Pancreas (tissue), 10 donors: ENCODE data around the gene GUCY2D. TPM values are rescaled to one million over a fixed set of nuclear protein-coding genes. Genes with fewer than 3 reads are reported as not detected.

Source experiments
- ATAC-seq, 4 donors: fragments of 200-7000 bp; cut with Tn5 transposase; one replicate each; pipeline versions ENCODE4 v1.8.0 to v1.9.1; 2020; ENCODE audit warnings: mild to moderate bottlenecking in 4 of 4, moderate library complexity in 4 of 4
- DNase-seq, 6 donors: peaks; one replicate each; pipeline ENCODE4 v3.0.0-alpha.2; 2020
- FAIRE-seq: peaks from 2 replicates; lab custom pipeline; 2012; peaks lifted over from hg19 to GRCh38; lab: Jason Lieb, UNC
- H3K27ac ChIP-seq, 4 donors: fragments of 200-600 bp; sonication (generic); 1 replicate in 3 of 4; 2 replicates in 1 of 4; pipeline versions ENCODE4 v1.5.0 to v1.8.0; 2020
- H3K27me3 ChIP-seq, 4 donors: fragments of 200-600 bp; one replicate each; pipeline ENCODE4 v1.8.0; 2021
- H3K36me3 ChIP-seq, 3 donors: fragments of 200-600 bp; sonication (generic) in 1 of 3; one replicate each; pipeline versions ENCODE4 v1.5.0 to v1.8.0; 2020 to 2021
- H3K4me1 ChIP-seq, 3 donors: fragments of 200-600 bp; one replicate each; pipeline ENCODE4 v1.8.0; 2021
- H3K4me3 ChIP-seq, 4 donors: fragments of 200-600 bp; sonication (generic) in 2 of 4; one replicate each; pipeline versions ENCODE4 v1.5.0 to v1.8.0; 2020 to 2021
- H3K9me3 ChIP-seq, 4 donors: fragments of 200-600 bp; one replicate each; pipeline ENCODE4 v1.8.0; 2021
- WGBS, 2 donors: extraction: QIAGEN DNeasy Blood & Tissue Kit; methylation state at CpG; one replicate each; pipeline ENCODE4 v1.1.7; 2013; 5-methylcytosine and 5-hydroxymethylcytosine counted together
- intact Hi-C, 3 donors: fragments of 100-400 bp; cut with DNase I; formaldehyde crosslinking; loops; one replicate each; pipeline versions ENCODE4 v1.11.1 to v1.14.2; 2022
- polyA plus RNA-seq, 2 donors: library from polyadenylated mRNA; stranded (reverse); fragments of 200-250 nt; gene quantifications; one replicate each; pipeline ENCODE4 v1.2.3, GENCODE V29; 2013
- total RNA-seq, 6 donors: library from RNA; stranded (reverse); fragmentation: NEBNext Ultra II Directional in 4 of 6; extraction: Animal tissue kit (Norgen Biotek cat#: 25700) in 4 of 6; gene quantifications; one replicate each; pipeline versions ENCODE4 v1.2.1 to v1.2.4, GENCODE V29; 2021 to 2023
- TF ChIP-seq, protein P1 (sequence below), 4 donors: fragments of 200-600 bp; sonication (generic) in 3 of 4; IDR thresholded peaks; one replicate each; pipeline versions ENCODE4 v1.5.0 to v1.8.0; 2021; ENCODE audit warnings: antibody characterized with exemption in 4 of 4
- donor health status: healthy with polysubstance abuse.
- donor health status: DM: no; HTN: no; CAD: no; lungs with moderate emphysema.
- donor health status: DM: no; HTN: no; CAD: no.
- donor health status: control.
- donor health status: control.
- donor health status: Bipolar disorder and iron deficiency.
- donor health status: DM: yes; HTN: yes; CAD: no.
- donor health status: DM: no; HTN: no; CAD: no.
- donor health status: DM: no; HTN: no; CAD: no.
- donor health status: DM: yes; HTN: yes; CAD: no.

GUCY2D gene
- total and polyA plus RNA-seq, 8 donors: 0.02 to 0.47 (median 0.23) TPM; not detected in 2

DNA sequence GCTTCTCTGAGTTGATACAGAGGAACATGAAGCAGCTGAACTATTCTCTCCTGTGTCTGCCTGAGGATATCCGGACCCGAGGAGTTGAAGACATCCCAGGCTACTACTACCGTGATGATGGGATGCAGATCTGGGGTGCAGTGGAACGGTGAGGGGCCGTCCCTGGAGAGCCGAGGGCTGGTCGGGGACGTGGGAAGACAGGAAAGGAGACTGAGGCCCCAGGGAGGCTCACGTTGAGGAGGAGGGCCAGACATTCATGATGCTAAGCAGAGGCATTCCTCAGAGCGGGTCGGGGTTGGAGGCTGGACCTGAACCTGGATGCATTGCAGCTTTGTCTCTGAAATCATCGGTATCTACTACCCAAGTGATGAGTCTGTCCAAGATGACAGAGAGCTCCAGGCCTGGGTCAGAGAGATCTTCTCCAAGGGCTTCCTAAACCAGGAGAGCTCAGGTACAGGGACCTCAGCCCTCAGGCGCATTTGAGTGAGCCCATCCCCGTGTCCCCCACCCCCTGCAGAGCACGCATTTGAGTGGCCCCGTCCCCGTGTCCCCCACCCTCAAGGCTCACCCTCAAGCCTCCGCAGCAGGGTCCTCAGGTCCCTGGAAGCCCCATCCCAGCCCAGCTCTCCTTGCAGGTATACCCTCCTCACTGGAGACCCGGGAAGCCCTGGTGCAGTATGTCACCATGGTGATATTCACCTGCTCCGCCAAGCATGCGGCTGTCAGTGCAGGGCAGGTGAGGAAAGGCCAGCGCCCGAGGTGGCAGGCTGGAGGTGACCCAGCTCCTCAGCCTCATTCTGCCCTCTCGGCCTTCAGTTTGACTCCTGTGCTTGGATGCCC is 44.7 kb downstream of the GUCY2D start:
- no peak overlapping the region for H3K27ac ChIP-seq
- H3K9me3 ChIP-seq: no peaks in the 10 kb centered on the region
- intact Hi-C loops: no loop called here
- DNase-seq: no peak
- 71 to 78% methylated on average over 24 of the region's 24 CpGs for WGBS, 2 donors
- FAIRE-seq: no peak
- no peaks in the 10 kb centered on the region for H3K36me3 ChIP-seq
- no peak for ATAC-seq
- no peaks in the 10 kb centered on the region for H3K4me1 ChIP-seq
- H3K27me3 ChIP-seq: no peaks in the 10 kb centered on the region
- no peak overlapping the region for H3K4me3 ChIP-seq
- TF ChIP-seq, protein P1, sequence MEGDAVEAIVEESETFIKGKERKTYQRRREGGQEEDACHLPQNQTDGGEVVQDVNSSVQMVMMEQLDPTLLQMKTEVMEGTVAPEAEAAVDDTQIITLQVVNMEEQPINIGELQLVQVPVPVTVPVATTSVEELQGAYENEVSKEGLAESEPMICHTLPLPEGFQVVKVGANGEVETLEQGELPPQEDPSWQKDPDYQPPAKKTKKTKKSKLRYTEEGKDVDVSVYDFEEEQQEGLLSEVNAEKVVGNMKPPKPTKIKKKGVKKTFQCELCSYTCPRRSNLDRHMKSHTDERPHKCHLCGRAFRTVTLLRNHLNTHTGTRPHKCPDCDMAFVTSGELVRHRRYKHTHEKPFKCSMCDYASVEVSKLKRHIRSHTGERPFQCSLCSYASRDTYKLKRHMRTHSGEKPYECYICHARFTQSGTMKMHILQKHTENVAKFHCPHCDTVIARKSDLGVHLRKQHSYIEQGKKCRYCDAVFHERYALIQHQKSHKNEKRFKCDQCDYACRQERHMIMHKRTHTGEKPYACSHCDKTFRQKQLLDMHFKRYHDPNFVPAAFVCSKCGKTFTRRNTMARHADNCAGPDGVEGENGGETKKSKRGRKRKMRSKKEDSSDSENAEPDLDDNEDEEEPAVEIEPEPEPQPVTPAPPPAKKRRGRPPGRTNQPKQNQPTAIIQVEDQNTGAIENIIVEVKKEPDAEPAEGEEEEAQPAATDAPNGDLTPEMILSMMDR (IDR thresholded peaks at IDR 0.05): no peak

DNA sequence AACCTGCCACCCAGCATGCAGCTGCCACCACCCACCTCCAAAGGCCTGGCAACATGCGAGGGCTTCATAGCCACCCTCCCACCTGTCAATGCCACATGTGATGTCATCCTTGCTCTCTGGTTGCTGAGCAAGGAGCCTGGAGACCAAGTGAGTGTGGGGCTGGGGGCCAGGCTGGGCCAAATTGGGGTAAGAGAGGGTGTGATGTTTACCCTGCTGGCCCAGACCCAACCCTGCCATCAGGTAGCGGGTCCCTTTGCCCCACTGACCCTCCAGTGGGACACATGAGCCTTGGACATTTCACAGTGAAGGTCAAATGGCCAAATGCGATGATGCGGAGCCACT is 45.3 kb downstream of the GUCY2D start:
- no peak for FAIRE-seq
- 86% methylated on average over 4 of the region's 4 CpGs for WGBS, 2 donors
- no peaks in the 10 kb centered on the region for H3K36me3 ChIP-seq
- no peaks in the 10 kb centered on the region for H3K27me3 ChIP-seq
- H3K4me3 ChIP-seq: no peak overlapping the region
- TF ChIP-seq, protein P1 (IDR thresholded peaks at IDR 0.05): no peak
- no peaks in the 10 kb centered on the region for H3K4me1 ChIP-seq
- no peak for DNase-seq
- no peak for ATAC-seq
- intact Hi-C loops: no loop called here
- H3K9me3 ChIP-seq: no peaks in the 10 kb centered on the region
- H3K27ac ChIP-seq: no peak overlapping the region

DNA sequence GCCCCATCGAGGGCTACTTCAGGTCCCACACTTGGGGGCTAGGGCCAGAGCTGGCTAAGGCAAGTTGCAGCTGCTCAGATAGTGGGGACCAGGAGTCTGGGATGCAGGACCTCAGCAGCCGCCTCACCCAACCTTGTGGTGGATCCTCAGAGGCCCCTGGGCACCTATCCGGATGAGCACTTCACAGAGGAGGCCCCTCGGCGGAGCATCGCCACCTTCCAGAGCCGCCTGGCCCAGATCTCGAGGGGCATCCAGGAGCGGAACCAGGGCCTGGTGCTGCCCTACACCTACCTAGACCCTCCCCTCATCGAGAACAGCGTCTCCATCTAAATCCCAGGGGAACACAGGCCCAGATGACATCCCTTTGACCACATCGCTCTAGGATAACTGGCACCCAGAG is 45.8 kb downstream of the GUCY2D start:
- no peak overlapping the region for H3K4me3 ChIP-seq
- TF ChIP-seq, protein P1 (IDR thresholded peaks at IDR 0.05): no peak
- no peak for DNase-seq
- H3K36me3 ChIP-seq: no peaks in the 10 kb centered on the region
- no peak overlapping the region for H3K27ac ChIP-seq
- intact Hi-C loops: no loop called here
- ATAC-seq: no peak
- H3K9me3 ChIP-seq: no peaks in the 10 kb centered on the region
- H3K27me3 ChIP-seq: no peaks in the 10 kb centered on the region
- 85 to 89% methylated on average over 12 of the region's 12 CpGs for WGBS, 2 donors
- no peak for FAIRE-seq
- H3K4me1 ChIP-seq: no peaks in the 10 kb centered on the region

DNA sequence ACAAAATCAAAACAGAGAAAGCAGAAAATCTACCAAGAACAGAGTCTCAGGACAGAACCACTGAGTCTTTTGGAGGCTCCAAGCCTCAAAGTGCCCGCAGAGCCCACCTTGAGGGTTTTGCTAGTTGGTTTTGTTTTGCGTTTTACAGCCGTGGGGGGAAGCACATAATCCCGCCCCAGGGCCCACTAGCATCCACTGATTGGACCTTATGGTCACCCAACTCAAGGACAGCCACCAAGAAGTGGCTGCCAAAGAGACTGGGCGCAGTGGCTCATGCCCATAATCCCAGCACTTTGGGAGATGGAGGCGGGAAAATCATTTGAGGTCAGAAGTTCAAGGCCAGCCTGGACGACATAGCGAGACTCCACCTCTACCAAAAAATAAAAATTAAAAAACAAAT is 46.3 kb downstream of the GUCY2D start:
- TF ChIP-seq, protein P1 (IDR thresholded peaks at IDR 0.05): no peak
- DNase-seq (no peak), FAIRE-seq (no peak), ATAC-seq (no peak)
- Histone ChIP-seq H3K4me1 (no peaks in the 10 kb centered on the region), H3K9me3 (no peaks in the 10 kb centered on the region), H3K27ac (no peak overlapping the region), H3K4me3 (no peak overlapping the region), H3K36me3 (no peaks in the 10 kb centered on the region), H3K27me3 (no peaks in the 10 kb centered on the region)
- 63 to 72% methylated on average over 8 of the region's 8 CpGs for WGBS, 2 donors
- intact Hi-C loops: no loop called here

DNA sequence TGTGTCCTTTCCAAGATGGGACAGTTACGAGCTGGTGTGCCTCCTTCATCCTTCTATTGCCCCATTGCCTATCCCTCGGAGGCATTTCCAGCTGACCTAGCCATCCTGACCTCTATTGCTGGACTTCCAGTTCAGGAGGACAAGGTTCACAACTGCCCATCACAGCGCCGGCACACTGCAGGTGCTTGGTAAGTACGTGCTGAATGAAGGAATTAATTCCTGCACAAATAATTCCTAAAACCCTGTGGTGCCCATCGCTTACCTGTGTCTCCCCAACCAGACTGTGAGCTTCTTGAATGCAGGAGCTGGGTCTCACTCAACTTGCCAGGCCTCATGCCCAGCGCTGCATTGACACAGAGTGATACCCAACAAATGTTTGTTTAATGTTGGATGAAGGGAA is 49.4 kb downstream of the GUCY2D start:
- Histone ChIP-seq H3K27ac (no peak overlapping the region), H3K9me3 (no peaks in the 10 kb centered on the region), H3K4me1 (peaks cover 0 to 3% (median 0%) of the 10 kb centered on the region in 3 donors), H3K27me3 (no peaks in the 10 kb centered on the region), H3K36me3 (no peaks in the 10 kb centered on the region), H3K4me3 (no peak overlapping the region)
- intact Hi-C loops: loop anchor here in 1 of 3 donors (10.0 kb wide), 1 partner anchor 47 kb away; the partner anchor contains the start of gene GUCY2D
- no peak for FAIRE-seq
- ATAC-seq: no peak
- DNase-seq: no peak
- WGBS, 2 donors: 72 to 83% methylated on average over 7 of the region's 7 CpGs
- TF ChIP-seq, protein P1 (IDR thresholded peaks at IDR 0.05): no peak
